ENCODE data around the gene DMD. TPM values are rescaled to one million over a fixed set of nuclear protein-coding genes. Genes with fewer than 3 reads are reported as not detected.

The DMD gene
- total and polyA plus RNA-seq, 2 experiments from 2014 or later = 1.5 to 2.0 TPM

DNA sequence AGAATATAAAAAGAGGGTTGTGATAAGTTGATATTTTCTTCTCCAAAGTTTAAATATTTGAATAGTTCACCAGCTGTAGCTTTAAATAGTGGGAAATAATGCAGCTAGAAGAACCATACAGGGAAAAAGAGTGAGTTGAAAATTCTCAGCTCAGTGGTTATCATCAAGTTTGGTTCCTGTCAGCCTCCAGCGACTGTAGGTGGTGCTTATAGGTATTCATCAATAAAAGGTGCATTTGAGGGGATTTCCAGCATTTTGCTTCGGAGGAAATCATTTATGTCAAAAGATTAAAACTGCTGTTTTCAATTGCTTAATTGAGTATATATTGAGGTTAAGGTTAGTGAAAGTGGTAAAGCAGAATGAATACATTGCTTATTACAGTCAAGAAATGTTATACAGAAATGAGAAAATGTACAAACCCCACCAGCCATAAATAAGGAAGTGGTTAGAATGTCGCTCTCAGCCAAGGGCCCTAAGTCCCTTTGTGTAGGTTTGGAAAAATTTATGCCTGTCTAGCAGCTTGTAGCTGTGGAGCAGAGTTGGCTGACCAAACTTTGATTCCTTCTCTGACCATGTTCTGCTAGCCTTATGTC lies 1606.6 kb downstream of the DMD start:
- Histone ChIP-seq H3K9me2 (ENCODE audit: insufficient read depth) (no peaks in the 10 kb centered on the region), H3K9me3 (ENCODE audit: low read depth) (no peaks in the 10 kb centered on the region), H3K4me3 (no peak overlapping the region), H3F3A (ENCODE audit: insufficient read depth) (no peaks in the 10 kb centered on the region), H3K4me1 (ENCODE audit: insufficient read depth) (peaks cover 6% of the 10 kb centered on the region; the same call in 1 of the 2 replicates), H3K27ac (no peak overlapping the region), H3K79me2 (ENCODE audit: insufficient read depth) (no peaks in the 10 kb centered on the region), H3K9ac (no peak overlapping the region), H3K4me2 (ENCODE audit: unreplicated experiment) (no peak overlapping the region), H2AFZ (no peak overlapping the region), H3K27me3 (replicated peaks; ENCODE audit: insufficient read depth) (no peaks in the 10 kb centered on the region), H4K20me1 (ENCODE audit: insufficient read depth) (no peaks in the 10 kb centered on the region), H3K36me3 (ENCODE audit: low read depth) (no peaks in the 10 kb centered on the region)
- in situ Hi-C loops (cut with MboI) = no loop called here
- no peak for TF ChIP-seq EZH2phosphoT487 (IDR thresholded peaks at IDR 0.05; ENCODE audit: insufficient read depth, low read depth)
- no peak for TF ChIP-seq EZH2 (IDR thresholded peaks at IDR 0.05; ENCODE audit: insufficient read depth, poor library complexity, severe bottlenecking)
- no peak for DNase-seq
- WGBS, 2 experiments (ENCODE audit: low coverage in 1 of 2, low lambda C conversion rate in 2 of 2, missing lambda C conversion rate in 2 of 2) = 69 to 74% methylated on average over 3 of the region's 3 CpGs

DNA sequence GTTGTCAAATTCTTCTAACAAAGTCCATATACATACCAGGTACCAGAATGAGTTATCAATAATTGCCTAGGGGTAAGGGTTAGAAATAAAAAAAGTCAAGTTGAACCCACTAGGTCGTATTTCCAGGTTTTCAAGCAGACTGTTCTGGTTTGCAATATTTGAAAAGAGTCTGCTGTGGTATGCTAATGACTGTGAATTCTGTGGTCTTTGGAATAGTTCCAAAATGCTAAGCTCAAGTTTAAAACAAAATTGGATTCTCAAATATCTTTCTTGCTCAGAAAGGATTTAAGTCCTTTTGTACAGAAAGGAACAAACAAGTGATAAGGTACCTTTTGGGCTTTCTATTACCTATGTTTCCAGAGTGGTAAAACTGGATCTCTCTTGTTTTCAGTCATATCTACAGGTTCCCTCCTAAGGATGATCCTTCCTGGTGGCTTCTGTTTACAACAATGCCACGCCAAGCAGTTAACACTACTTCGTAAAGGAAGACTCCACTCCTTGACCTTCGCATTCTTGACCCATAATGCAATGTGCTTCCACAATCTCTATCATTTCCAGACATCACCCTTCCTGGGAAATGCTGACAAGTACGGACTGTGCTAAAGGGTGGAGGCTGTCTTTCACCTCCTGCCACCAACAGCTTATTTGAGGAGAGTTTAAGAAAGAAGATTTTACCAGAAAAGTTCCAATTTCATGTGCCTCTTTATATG lies 1607.8 kb downstream of the DMD start:
- in situ Hi-C loops (cut with MboI) = no loop called here
- Histone ChIP-seq H3K9me2 (ENCODE audit: insufficient read depth) (no peaks in the 10 kb centered on the region), H3K27me3 (replicated peaks; ENCODE audit: insufficient read depth) (no peaks in the 10 kb centered on the region), H3K4me2 (ENCODE audit: unreplicated experiment) (no peak overlapping the region), H3K9ac (no peak overlapping the region), H3K79me2 (ENCODE audit: insufficient read depth) (no peaks in the 10 kb centered on the region), H3K36me3 (ENCODE audit: low read depth) (no peaks in the 10 kb centered on the region), H3K4me3 (no peak overlapping the region), H2AFZ (no peak overlapping the region), H3K4me1 (ENCODE audit: insufficient read depth) (peaks cover 2% of the 10 kb centered on the region; the same call in 1 of the 2 replicates), H4K20me1 (ENCODE audit: insufficient read depth) (no peaks in the 10 kb centered on the region), H3F3A (ENCODE audit: insufficient read depth) (no peaks in the 10 kb centered on the region), H3K9me3 (ENCODE audit: low read depth) (no peaks in the 10 kb centered on the region), H3K27ac (no peak overlapping the region)
- 59 to 66% methylated on average over 5 of the region's 5 CpGs for WGBS, 2 experiments (ENCODE audit: low coverage in 1 of 2, low lambda C conversion rate in 2 of 2, missing lambda C conversion rate in 2 of 2)
- TF ChIP-seq EZH2 (IDR thresholded peaks at IDR 0.05; ENCODE audit: insufficient read depth, poor library complexity, severe bottlenecking) (no peak), EZH2phosphoT487 (IDR thresholded peaks at IDR 0.05; ENCODE audit: insufficient read depth, low read depth) (no peak)
- peak; percentile 2 for DNase-seq

DNA sequence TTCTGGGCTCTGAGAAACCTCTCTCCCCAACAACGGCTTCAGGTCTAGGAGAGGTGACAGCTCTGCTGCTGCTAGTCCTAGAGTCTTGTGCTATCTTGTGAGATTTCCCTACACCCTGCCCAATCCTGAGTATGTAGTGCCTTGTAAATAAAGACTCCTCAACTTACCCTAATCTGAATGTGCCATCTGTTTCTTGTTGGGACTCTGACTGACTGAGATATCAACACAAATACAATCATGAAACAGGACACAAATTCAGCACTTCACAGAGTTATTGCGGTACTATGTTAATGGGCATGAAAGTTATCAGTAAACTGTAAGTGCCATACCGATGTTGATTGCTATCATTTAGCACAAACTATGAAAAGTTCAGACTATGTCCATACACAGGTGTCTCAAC lies 1610.5 kb downstream of the DMD start:
- Histone ChIP-seq H3K4me3 (no peak overlapping the region), H3K9me2 (ENCODE audit: insufficient read depth) (no peaks in the 10 kb centered on the region), H3K27me3 (replicated peaks; ENCODE audit: insufficient read depth) (no peaks in the 10 kb centered on the region), H4K20me1 (ENCODE audit: insufficient read depth) (no peaks in the 10 kb centered on the region), H3K4me1 (ENCODE audit: insufficient read depth) (no peaks in the 10 kb centered on the region), H3K4me2 (ENCODE audit: unreplicated experiment) (no peak overlapping the region), H3K79me2 (ENCODE audit: insufficient read depth) (no peaks in the 10 kb centered on the region), H3K9me3 (ENCODE audit: low read depth) (no peaks in the 10 kb centered on the region), H2AFZ (no peak overlapping the region), H3K36me3 (ENCODE audit: low read depth) (no peaks in the 10 kb centered on the region), H3K27ac (no peak overlapping the region), H3F3A (ENCODE audit: insufficient read depth) (no peaks in the 10 kb centered on the region), H3K9ac (no peak overlapping the region)
- TF ChIP-seq EZH2phosphoT487 (IDR thresholded peaks at IDR 0.05; ENCODE audit: insufficient read depth, low read depth) (no peak), EZH2 (IDR thresholded peaks at IDR 0.05; ENCODE audit: insufficient read depth, poor library complexity, severe bottlenecking) (no peak)
- 88 to 89% methylated on average over 2 to 3 of the region's 3 CpGs for WGBS, 2 experiments (ENCODE audit: low coverage in 1 of 2, low lambda C conversion rate in 2 of 2, missing lambda C conversion rate in 2 of 2)
- no peak for DNase-seq
- in situ Hi-C loops (cut with MboI) = no loop called here

DNA sequence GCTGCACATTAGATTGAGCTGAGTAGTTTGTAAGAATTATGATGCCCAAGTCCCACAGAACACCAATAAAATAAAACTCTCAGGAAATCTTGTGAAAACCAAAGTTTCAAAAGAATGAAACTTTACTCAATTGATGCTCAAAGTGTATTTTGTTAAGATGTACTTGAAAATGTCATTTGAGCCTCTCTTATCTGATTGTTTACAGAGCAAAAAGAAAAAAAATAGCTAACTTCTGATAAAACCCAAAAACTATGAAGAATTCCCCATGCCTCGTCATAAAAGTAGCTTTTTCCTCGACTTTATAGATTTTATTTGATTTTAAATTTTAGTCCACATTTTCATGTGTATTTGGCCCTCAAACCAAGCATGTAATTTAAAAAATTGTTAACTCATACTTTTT lies 1618.0 kb downstream of the DMD start:
- Histone ChIP-seq H3K9me3 (ENCODE audit: low read depth) (no peaks in the 10 kb centered on the region), H3K4me1 (ENCODE audit: insufficient read depth) (peaks cover 7% of the 10 kb centered on the region; the same call in 1 of the 2 replicates), H4K20me1 (ENCODE audit: insufficient read depth) (no peaks in the 10 kb centered on the region), H3K9ac (no peak overlapping the region), H3K4me3 (no peak overlapping the region), H3K27me3 (replicated peaks; ENCODE audit: insufficient read depth) (no peaks in the 10 kb centered on the region), H3K79me2 (ENCODE audit: insufficient read depth) (no peaks in the 10 kb centered on the region), H2AFZ (no peak overlapping the region), H3K4me2 (ENCODE audit: unreplicated experiment) (no peak overlapping the region), H3K9me2 (ENCODE audit: insufficient read depth) (no peaks in the 10 kb centered on the region), H3F3A (ENCODE audit: insufficient read depth) (peaks cover 5% of the 10 kb centered on the region; the same call in 1 of the 2 replicates), H3K27ac (no peak overlapping the region), H3K36me3 (ENCODE audit: low read depth) (no peaks in the 10 kb centered on the region)
- WGBS, 2 experiments (ENCODE audit: low coverage in 1 of 2, low lambda C conversion rate in 2 of 2, missing lambda C conversion rate in 2 of 2) = 75 to 82% methylated on average over 2 of the region's 2 CpGs
- DNase-seq = no peak
- no peak for TF ChIP-seq EZH2phosphoT487 (IDR thresholded peaks at IDR 0.05; ENCODE audit: insufficient read depth, low read depth)
- no peak for TF ChIP-seq EZH2 (IDR thresholded peaks at IDR 0.05; ENCODE audit: insufficient read depth, poor library complexity, severe bottlenecking)
- in situ Hi-C loops (cut with MboI) = no loop called here

All from GM23248 (cell line).